ENCODE measurements around the gene C10orf105.

Gene C10orf105

DNA sequence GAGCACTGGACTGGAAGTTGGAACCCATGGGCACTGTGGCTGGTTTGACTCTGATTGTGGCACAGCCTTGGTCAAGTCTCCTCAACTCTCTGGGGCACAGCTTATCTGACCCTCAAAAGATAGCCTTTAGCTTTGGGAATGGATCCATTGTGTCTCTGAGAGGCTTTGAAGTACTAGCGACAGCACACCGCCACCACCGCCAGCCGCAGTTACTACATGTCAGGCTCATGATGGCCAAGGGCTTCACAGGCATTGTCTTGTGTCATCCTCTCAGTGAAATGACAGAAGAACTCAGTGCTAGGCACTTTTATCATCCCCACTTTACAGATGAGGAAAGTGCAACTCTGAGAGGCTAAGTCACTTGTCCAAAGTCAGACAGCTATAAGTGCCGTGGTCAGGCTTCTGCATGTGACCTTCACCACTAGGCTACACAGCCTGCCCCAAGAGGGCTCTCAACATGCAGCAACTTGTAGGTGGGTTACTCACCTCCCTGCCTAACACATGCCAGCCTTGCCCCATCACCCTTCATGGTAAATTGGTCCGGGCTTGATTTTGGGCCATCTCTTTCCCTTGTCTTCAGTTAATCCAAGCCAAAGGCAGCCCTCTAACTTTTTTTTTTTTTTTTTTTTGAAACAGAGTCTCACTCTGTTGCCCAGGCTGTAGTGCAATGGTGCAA, 44.1 kb downstream of the C10orf105 start:
- DNase-seq, result no peak

- no peak for DNase-seq
Observed at GRCh38 chr10:71671994-71672946, 47.3 kb downstream of the C10orf105 start.

DNA sequence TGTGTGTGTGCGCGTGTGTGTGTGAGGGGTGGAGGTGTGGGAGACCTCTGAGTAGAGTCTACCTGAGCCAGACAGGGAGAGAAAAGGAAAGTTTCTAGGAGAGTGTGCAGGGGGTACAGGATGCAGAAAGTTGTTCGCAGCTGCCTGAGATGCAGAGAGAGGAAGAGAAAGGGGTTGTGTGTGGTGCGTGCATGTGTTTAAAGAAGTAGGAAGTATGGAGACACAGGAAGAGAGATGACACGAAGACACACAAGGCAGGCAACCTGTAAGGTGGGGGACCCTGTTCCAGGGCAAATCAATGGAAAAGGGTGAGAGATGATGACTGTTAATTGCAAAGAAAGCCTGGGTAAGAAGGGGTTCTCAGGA, 52.2 kb downstream of the C10orf105 start:
- DNase-seq, result no peak

GRCh38 chr10:71666639-71667386, 52.8 kb downstream of the C10orf105 start:
- no peak for DNase-seq

- no peak for DNase-seq
Observed at GRCh38 chr10:71665456-71665855, 54.1 kb downstream of the C10orf105 start.

GRCh38 chr10:71664585-71664984, 55.0 kb downstream of the C10orf105 start:
- DNase-seq, result no peak

DNA sequence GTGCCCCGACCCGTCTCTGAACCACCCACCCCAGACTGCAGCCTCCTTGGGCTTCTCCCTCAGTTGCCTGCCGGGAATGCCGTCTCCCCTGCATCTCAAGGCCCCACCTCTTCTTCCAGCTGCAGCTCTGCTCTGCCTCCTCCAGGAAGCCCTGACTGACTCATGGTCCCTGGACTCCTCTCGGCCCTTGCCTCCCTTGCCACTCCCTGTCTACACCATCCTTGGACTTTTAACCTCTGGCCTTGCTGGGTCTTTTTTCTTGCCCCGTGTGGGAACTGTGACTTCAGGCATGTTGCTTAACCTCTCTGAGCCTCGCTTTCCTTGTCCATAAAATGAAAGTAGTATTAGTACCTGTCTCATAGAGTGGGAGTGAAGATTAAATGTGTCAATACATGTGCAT, 56.3 kb downstream of the C10orf105 start:
- no peak for DNase-seq

DNA sequence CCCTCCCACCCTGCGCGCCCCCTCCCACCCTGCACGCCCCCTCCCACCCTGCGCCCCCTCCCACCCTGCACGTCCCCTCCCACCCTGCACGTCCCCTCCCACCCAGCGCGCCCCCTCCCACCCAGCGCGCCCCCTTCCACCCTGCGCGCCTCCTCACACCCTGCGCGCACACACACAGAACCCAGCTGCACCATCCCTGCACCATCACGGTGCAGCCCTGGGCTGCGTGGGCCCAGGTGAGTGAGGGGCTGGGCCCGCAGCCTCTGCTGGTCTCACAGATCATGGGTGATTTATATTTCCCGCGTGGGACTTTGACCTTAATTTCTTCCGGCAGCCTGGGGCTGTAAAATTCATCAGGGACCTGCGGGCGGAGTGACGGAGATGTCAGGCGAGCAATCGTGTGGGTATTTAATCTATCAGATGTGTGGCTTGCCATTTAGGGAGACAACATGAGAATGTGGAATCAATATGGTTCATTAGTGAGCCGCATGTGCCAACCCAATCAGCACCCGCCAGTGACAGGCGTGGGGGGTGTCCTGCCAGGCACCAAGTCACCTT, 57.7 kb downstream of the C10orf105 start:
- no peak for DNase-seq

All from activated CD4-positive, alpha-beta T cell treated with anti-CD3 and anti-CD28 coated beads, Interleukin-10, Interleukin-2, amounts not matched to agents 100 ng/mL and 50 ng/mL, durations not matched to agents 16 hours and 8 hours (primary cell).